ENCODE results near the gene ZNF765. TPM values are rescaled to one million over a fixed set of nuclear protein-coding genes. Genes with fewer than 3 reads are reported as not detected.
A peak's percentile ranks its signal among the peaks of the same experiment; 100 is the strongest.
"Not testable (repeated sequence)": the region's sequence is repeated elsewhere in the genome, so short reads cannot be mapped to it uniquely, and the experiment has no call there.

Gene ZNF765
- 17.1 TPM for total RNA-seq

- intact Hi-C loops (cut with DNase I): no loop called here
- DNase-seq (ENCODE audit: low spot score) (peak; percentile 97), ATAC-seq (peak; percentile 100)
These were observed at the start of gene ZNF765 for GRCh38 chr19:53394974-53395839. Gene ZNF765 (plus strand): TSS chr19:53395149. CDS start chr19:53398016, 2,867 bp downstream.

GRCh38 chr19:53355739-53356138, 39.2 kb upstream of the ZNF765 start:
- ATAC-seq (no peak), DNase-seq (ENCODE audit: low spot score) (no peak)
- intact Hi-C loops (cut with DNase I): no loop called here

GRCh38 chr19:53357821-53358581, 36.9 kb upstream of the ZNF765 start:
- DNase-seq (ENCODE audit: low spot score) (no peak), ATAC-seq (no peak)
- intact Hi-C loops (cut with DNase I): no loop called here

GRCh38 chr19:53360056-53360455, 34.9 kb upstream of the ZNF765 start:
- not testable (repeated sequence) for ATAC-seq; DNase-seq (ENCODE audit: low spot score)

GRCh38 chr19:53365134-53365898, 29.6 kb upstream of the ZNF765 start, which contains the start of gene ZNF525:
Gene ZNF525 (plus strand): TSS chr19:53365705. CDS start chr19:53372282, 6,577 bp downstream.
- ATAC-seq: peak; percentile 100

More at GRCh38 chr19:53360056-53360455, 34.9 kb upstream of the ZNF765 start:
- intact Hi-C loops (cut with DNase I): not testable (repeated sequence)

GRCh38 chr19:53365899-53366493, 29.0 kb upstream of the ZNF765 start:
- intact Hi-C loops (cut with DNase I): no loop called here
- DNase-seq (ENCODE audit: low spot score) (peak; percentile 60), ATAC-seq (peak; percentile 47)

More at GRCh38 chr19:53365134-53365898, 29.6 kb upstream of the ZNF765 start, which contains the start of gene ZNF525:
- DNase-seq (ENCODE audit: low spot score): peak; percentile 93
- intact Hi-C loops (cut with DNase I): no loop called here

- ATAC-seq (no peak), DNase-seq (ENCODE audit: low spot score) (no peak)
- intact Hi-C loops (cut with DNase I): no loop called here
These were observed 22.8 kb upstream of the ZNF765 start for GRCh38 chr19:53372196-53372595.

- intact Hi-C loops (cut with DNase I): no loop called here
- DNase-seq (ENCODE audit: low spot score): no peak
- no peak for ATAC-seq
These were observed 20.7 kb upstream of the ZNF765 start for GRCh38 chr19:53374288-53374687.

GRCh38 chr19:53374743-53375142, 20.2 kb upstream of the ZNF765 start:
- DNase-seq (ENCODE audit: low spot score) (no peak), ATAC-seq (no peak)
- intact Hi-C loops (cut with DNase I): no loop called here

GRCh38 chr19:53381376-53381775, 13.6 kb upstream of the ZNF765 start:
- intact Hi-C loops (cut with DNase I): no loop called here
- ATAC-seq (no peak), DNase-seq (ENCODE audit: low spot score) (no peak)

GRCh38 chr19:53388168-53388567, 6.8 kb upstream of the ZNF765 start:
- ATAC-seq (no peak), DNase-seq (ENCODE audit: low spot score) (no peak)
- intact Hi-C loops (cut with DNase I): no loop called here

- intact Hi-C loops (cut with DNase I): no loop called here
- DNase-seq (ENCODE audit: low spot score) (no peak), ATAC-seq (no peak)
These were observed 6.0 kb upstream of the ZNF765 start for GRCh38 chr19:53388904-53389303.

GRCh38 chr19:53389571-53389970, 5.4 kb upstream of the ZNF765 start:
- intact Hi-C loops (cut with DNase I): no loop called here
- ATAC-seq: no peak
- no peak for DNase-seq (ENCODE audit: low spot score)

- ATAC-seq: no peak
- no peak for DNase-seq (ENCODE audit: low spot score)
- intact Hi-C loops (cut with DNase I): no loop called here
These were observed 5.0 kb upstream of the ZNF765 start for GRCh38 chr19:53389978-53390377.

GRCh38 chr19:53394522-53394973, 401 bp upstream of the ZNF765 start:
- ATAC-seq (peak; percentile 66), DNase-seq (ENCODE audit: low spot score) (peak; percentile 72)
- intact Hi-C loops (cut with DNase I): no loop called here

- DNase-seq (ENCODE audit: low spot score); intact Hi-C loops (cut with DNase I); ATAC-seq: not testable (repeated sequence)
These were observed 1.0 kb downstream of the ZNF765 start for GRCh38 chr19:53395840-53396524.

GRCh38 chr19:53396525-53396868, 1.5 kb downstream of the ZNF765 start:
- intact Hi-C loops (cut with DNase I): no loop called here
- no peak for ATAC-seq
- no peak for DNase-seq (ENCODE audit: low spot score)

GRCh38 chr19:53397918-53398317, 3.0 kb downstream of the ZNF765 start:
- intact Hi-C loops (cut with DNase I); DNase-seq (ENCODE audit: low spot score); ATAC-seq: not testable (repeated sequence)

Data from sciatic nerve (tissue), 2 donors.